Neural progenitor cell (in vitro differentiated cells): ENCODE measurements around the gene LIPC.

ENCODE experiments used
- CTCF ChIP-seq: fragments of 200-600 bp; sonication (generic); IDR thresholded peaks from 2 replicates; pipeline ENCODE4 v1.5.1; 2017; ENCODE audit warnings: antibody characterized with exemption, mild to moderate bottlenecking
- EZH2phosphoT487 ChIP-seq: fragments of 200-600 bp; sonication (generic); IDR thresholded peaks from 2 replicates; pipeline ENCODE4 v1.6.1; 2017; ENCODE audit warnings: antibody characterized with exemption

DNA sequence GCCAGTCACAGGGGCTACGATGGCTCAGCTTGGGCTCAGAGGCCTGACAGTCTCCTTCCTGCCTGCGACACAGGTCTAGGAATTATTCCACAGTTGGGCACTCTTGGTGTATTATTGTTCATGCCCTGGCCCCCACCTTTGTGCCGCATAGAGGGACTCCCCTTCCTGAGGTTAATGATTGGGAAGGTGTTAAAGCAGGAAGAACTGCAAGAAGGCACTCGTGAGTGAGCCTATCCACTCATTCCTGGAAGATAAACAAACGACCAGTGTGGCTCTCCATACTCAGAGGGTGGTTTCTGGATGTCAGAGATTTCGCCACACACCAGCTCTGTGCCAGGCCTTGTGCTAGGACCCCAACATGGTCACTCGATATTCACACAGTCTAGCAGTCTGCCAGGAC, 12.3 kb downstream of the LIPC start:
- TF ChIP-seq CTCF (no peak), EZH2phosphoT487 (no peak)
